ENCODE results near the gene RAB43. TPM values are rescaled to one million over a fixed set of nuclear protein-coding genes. Genes with fewer than 3 reads are reported as not detected.

Gene RAB43
- total RNA-seq, 2 experiments from 2014 or later: 10.4 to 12.5 TPM

GRCh38 chr3:129117134-129117533, 4.5 kb downstream of the RAB43 start:
- Histone ChIP-seq H3K4me3 (ENCODE audit: low read depth, low read length, poor library complexity, severe bottlenecking) (no peak overlapping the region), H3K79me2 (ENCODE audit: insufficient read depth, low read depth, low read length) (peaks cover 31% of the 10 kb centered on the region), H3K4me1 (ENCODE audit: insufficient read depth, low read length, poor library complexity, severe bottlenecking) (peaks cover 49% of the 10 kb centered on the region), H3K36me3 (ENCODE audit: insufficient read depth, low read length) (peaks cover 39% of the 10 kb centered on the region; the same call in 1 of the 2 replicates), H3K9me2 (ENCODE audit: insufficient read depth, low read length) (no peaks in the 10 kb centered on the region), H4K20me1 (ENCODE audit: insufficient read depth, low read length) (no peaks in the 10 kb centered on the region), H2AFZ (ENCODE audit: low read length) (no peak overlapping the region), H3K27ac (ENCODE audit: low read depth, low read length, poor library complexity, severe bottlenecking) (no peak overlapping the region), H3K9me3 (ENCODE audit: low read length) (no peaks in the 10 kb centered on the region), H3K4me2 (ENCODE audit: low read length) (no peak overlapping the region)
- no peak for DNase-seq (ENCODE audit: low spot score)
- BruUV-seq (replicated peaks): no TSS peak
- POLR2A ChIA-PET: interaction anchor here (0.6 kb wide), 1 partner anchor 132 kb away, joined by 3 read pairs; the partner anchor contains the start of gene COPG1
- no peak for TF ChIP-seq CTCF (conservative IDR thresholded peaks at IDR 0.05; ENCODE audit: low read length)
- TF ChIP-seq EZH2phosphoT487 (IDR thresholded peaks at IDR 0.05; ENCODE audit: borderline replicate concordance, low read depth, low read length): no peak
- CTCF ChIA-PET (ENCODE audit: unreplicated experiment): interaction anchor here (0.5 kb wide), 2 partner anchors 22 to 63 kb away, joined by 3 read pairs; no protein-coding TSS in a partner anchor
- intact Hi-C loops (cut with micrococcal nuclease; ENCODE audit: unreplicated experiment): no loop called here

- no peaks in the 10 kb centered on the region for H3K9me3 ChIP-seq (ENCODE audit: low read length)
- intact Hi-C loops (cut with micrococcal nuclease; ENCODE audit: unreplicated experiment): no loop called here
- peaks cover 49% of the 10 kb centered on the region for H3K4me1 ChIP-seq (ENCODE audit: insufficient read depth, low read length, poor library complexity, severe bottlenecking)
- H4K20me1 ChIP-seq (ENCODE audit: insufficient read depth, low read length): no peaks in the 10 kb centered on the region
- H3K79me2 ChIP-seq (ENCODE audit: insufficient read depth, low read depth, low read length): peaks cover 31% of the 10 kb centered on the region
- H3K27ac ChIP-seq (ENCODE audit: low read depth, low read length, poor library complexity, severe bottlenecking): peak overlapping the region; percentile 48
- peak overlapping the region; percentile 66 for H3K4me2 ChIP-seq (ENCODE audit: low read length)
- BruUV-seq (replicated peaks): no TSS peak
- no peaks in the 10 kb centered on the region for H3K9me2 ChIP-seq (ENCODE audit: insufficient read depth, low read length)
- H3K4me3 ChIP-seq (ENCODE audit: low read depth, low read length, poor library complexity, severe bottlenecking): peak overlapping the region; percentile 36
- peak; percentile 32 for DNase-seq (ENCODE audit: low spot score)
- POLR2A ChIA-PET: no interaction called here
- CTCF ChIA-PET (ENCODE audit: unreplicated experiment): no interaction called here
- no peak overlapping the region for H2AFZ ChIP-seq (ENCODE audit: low read length)
- peaks cover 39% of the 10 kb centered on the region; the same call in 1 of the 2 replicates for H3K36me3 ChIP-seq (ENCODE audit: insufficient read depth, low read length)
- TF ChIP-seq EZH2phosphoT487 (IDR thresholded peaks at IDR 0.05; ENCODE audit: borderline replicate concordance, low read depth, low read length) (no peak), CTCF (conservative IDR thresholded peaks at IDR 0.05; ENCODE audit: low read length) (no peak)
Measured at GRCh38 chr3:129116482-129116946, 5.1 kb downstream of the RAB43 start.

- ChIA-PET POLR2A (interaction anchor here (1.0 kb wide), 1 partner anchor 310 kb away, joined by 3 read pairs; no protein-coding TSS in a partner anchor), CTCF (ENCODE audit: unreplicated experiment) (no interaction called here)
- H3K79me2 ChIP-seq (ENCODE audit: insufficient read depth, low read depth, low read length): peaks cover 22% of the 10 kb centered on the region
Measured at GRCh38 chr3:129114455-129114854, 7.1 kb downstream of the RAB43 start.

More at GRCh38 chr3:129114455-129114854, 7.1 kb downstream of the RAB43 start:
- Histone ChIP-seq H3K4me1 (ENCODE audit: insufficient read depth, low read length, poor library complexity, severe bottlenecking) (peaks cover 40% of the 10 kb centered on the region), H3K36me3 (ENCODE audit: insufficient read depth, low read length) (peaks cover 48% of the 10 kb centered on the region; the same call in 1 of the 2 replicates), H2AFZ (ENCODE audit: low read length) (no peak overlapping the region), H3K9me3 (ENCODE audit: low read length) (no peaks in the 10 kb centered on the region), H3K27ac (ENCODE audit: low read depth, low read length, poor library complexity, severe bottlenecking) (no peak overlapping the region), H3K9me2 (ENCODE audit: insufficient read depth, low read length) (no peaks in the 10 kb centered on the region), H3K4me2 (ENCODE audit: low read length) (no peak overlapping the region), H3K4me3 (ENCODE audit: low read depth, low read length, poor library complexity, severe bottlenecking) (no peak overlapping the region), H4K20me1 (ENCODE audit: insufficient read depth, low read length) (no peaks in the 10 kb centered on the region)
- no peak for DNase-seq (ENCODE audit: low spot score)
- no peak for TF ChIP-seq EZH2phosphoT487 (IDR thresholded peaks at IDR 0.05; ENCODE audit: borderline replicate concordance, low read depth, low read length)
- no peak for TF ChIP-seq CTCF (conservative IDR thresholded peaks at IDR 0.05; ENCODE audit: low read length)
- BruUV-seq (replicated peaks): no TSS peak
- intact Hi-C loops (cut with micrococcal nuclease; ENCODE audit: unreplicated experiment): no loop called here
